Measurements from ENCODE around the gene RUVBL2.

RUVBL2 gene

DNA sequence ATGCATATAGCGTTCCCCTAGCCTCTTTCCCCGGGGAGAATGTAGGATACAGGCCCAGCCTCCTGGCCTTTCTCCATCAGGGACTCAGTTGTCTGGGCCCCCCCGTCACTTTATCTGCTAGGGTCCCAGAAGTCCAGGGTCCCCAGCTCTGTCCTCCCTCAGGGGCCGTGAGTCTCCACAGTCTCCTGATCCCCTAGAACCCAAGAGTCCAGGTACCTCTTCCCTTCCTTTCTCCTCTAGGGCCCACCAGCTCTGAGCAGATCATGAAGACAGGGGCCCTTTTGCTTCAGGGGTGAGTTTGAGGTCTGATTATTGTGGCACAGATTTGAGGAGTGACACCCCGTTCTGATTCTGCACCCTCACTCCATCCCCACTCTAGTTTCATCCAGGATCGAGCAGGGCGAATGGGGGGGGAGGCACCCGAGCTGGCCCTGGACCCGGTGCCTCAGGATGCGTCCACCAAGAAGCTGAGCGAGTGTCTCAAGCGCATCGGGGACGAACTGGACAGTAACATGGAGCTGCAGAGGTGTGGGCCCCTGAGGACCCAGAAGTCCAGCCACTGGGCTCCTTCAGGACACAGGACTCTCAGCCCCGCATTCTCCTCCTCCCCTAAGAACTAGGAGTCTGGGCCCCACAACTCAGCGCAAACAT lies 38.3 kb upstream of the RUVBL2 start:
- Histone ChIP-seq H2BK120ac (ENCODE audit: low read depth, low read length) (no peak overlapping the region), H3K4me1 (ENCODE audit: control insufficient read depth, low read depth, low read length) (peaks cover 2% of the 10 kb centered on the region), H3K23ac (ENCODE audit: low read length) (peak overlapping the region; percentile 94), H3K27me3 (ENCODE audit: insufficient read depth, low read length, poor library complexity) (no peaks in the 10 kb centered on the region), H4K8ac (ENCODE audit: low read depth, low read length) (peak overlapping the region; percentile 2), H3K56ac (ENCODE audit: low read length) (peak overlapping the region; percentile 94), H3K4me3 (ENCODE audit: low read length) (peak overlapping the region; percentile 79), H3K27ac (ENCODE audit: low read depth, low read length) (peak overlapping the region; percentile 95), H3K4me2 (ENCODE audit: low read length) (peak overlapping the region; percentile 76), H4K5ac (ENCODE audit: low read length) (no peak overlapping the region), H2BK5ac (ENCODE audit: low read length) (peak overlapping the region; percentile 47), H2AK5ac (ENCODE audit: low read length) (peak overlapping the region; percentile 65), H2BK15ac (replicated peaks; ENCODE audit: low read depth) (no peak overlapping the region), H3K4ac (ENCODE audit: low read depth, low read length) (peak overlapping the region; percentile 63), H3K79me1 (ENCODE audit: low read length) (peaks cover 14% of the 10 kb centered on the region), H3K9ac (ENCODE audit: low read length) (peak overlapping the region; percentile 97), H3K36me3 (ENCODE audit: control insufficient read depth, insufficient read depth, low read length) (peaks cover 8% of the 10 kb centered on the region), H3K79me2 (ENCODE audit: control insufficient read depth, insufficient read depth, low read length) (peaks cover 10% of the 10 kb centered on the region), H3K18ac (ENCODE audit: low read length) (peak overlapping the region; percentile 88)
- DNase-seq, result no peak
- no CpG with 5 or more reads among the region's 16 CpGs for WGBS (ENCODE audit: extremely low coverage, insufficient coverage, low lambda C conversion rate)

DNA sequence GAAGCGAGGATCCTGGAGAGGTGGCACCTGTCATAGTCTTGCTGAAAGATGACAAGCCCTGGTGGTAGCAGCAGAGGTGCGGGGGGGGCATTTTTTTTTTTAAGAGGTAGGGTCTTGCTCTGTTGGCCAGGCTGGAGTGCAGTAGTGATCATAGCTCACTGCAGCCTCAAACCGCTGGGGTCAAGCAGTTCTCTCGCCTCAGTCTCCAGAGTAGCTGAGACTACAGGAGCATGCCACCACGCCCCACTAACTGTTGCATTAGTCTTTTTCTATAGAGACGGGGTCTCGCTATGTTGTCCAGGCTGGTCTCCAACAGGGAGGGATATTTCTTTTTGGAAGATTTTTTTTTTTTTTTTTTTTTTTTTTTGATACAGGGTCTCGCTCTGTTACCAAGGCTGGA lies 35.7 kb upstream of the RUVBL2 start:
- Histone ChIP-seq H3K27ac (ENCODE audit: low read depth, low read length) (no peak overlapping the region), H3K79me1 (ENCODE audit: low read length) (peaks cover 14% of the 10 kb centered on the region), H3K36me3 (ENCODE audit: control insufficient read depth, insufficient read depth, low read length) (peaks cover 8% of the 10 kb centered on the region), H2BK15ac (replicated peaks; ENCODE audit: low read depth) (no peak overlapping the region), H3K4me1 (ENCODE audit: control insufficient read depth, low read depth, low read length) (peaks cover 5% of the 10 kb centered on the region), H3K27me3 (ENCODE audit: insufficient read depth, low read length, poor library complexity) (no peaks in the 10 kb centered on the region), H3K56ac (ENCODE audit: low read length) (no peak overlapping the region), H3K79me2 (ENCODE audit: control insufficient read depth, insufficient read depth, low read length) (peaks cover 10% of the 10 kb centered on the region), H3K18ac (ENCODE audit: low read length) (no peak overlapping the region), H4K5ac (ENCODE audit: low read length) (no peak overlapping the region), H4K8ac (ENCODE audit: low read depth, low read length) (no peak overlapping the region), H3K9ac (ENCODE audit: low read length) (no peak overlapping the region), H3K4ac (ENCODE audit: low read depth, low read length) (no peak overlapping the region), H3K23ac (ENCODE audit: low read length) (no peak overlapping the region), H3K4me3 (ENCODE audit: low read length) (no peak overlapping the region), H2BK5ac (ENCODE audit: low read length) (no peak overlapping the region), H2BK120ac (ENCODE audit: low read depth, low read length) (no peak overlapping the region), H3K4me2 (ENCODE audit: low read length) (no peak overlapping the region), H2AK5ac (ENCODE audit: low read length) (no peak overlapping the region)
- DNase-seq, result no peak
- WGBS (ENCODE audit: extremely low coverage, insufficient coverage, low lambda C conversion rate), result no CpG with 5 or more reads among the region's 8 CpGs

- H3K23ac ChIP-seq (ENCODE audit: low read length), result no peak overlapping the region
- H3K79me2 ChIP-seq (ENCODE audit: control insufficient read depth, insufficient read depth, low read length), result peaks cover 10% of the 10 kb centered on the region
- no peak overlapping the region for H3K9ac ChIP-seq (ENCODE audit: low read length)
- H4K8ac ChIP-seq (ENCODE audit: low read depth, low read length), result no peak overlapping the region
- H3K4ac ChIP-seq (ENCODE audit: low read depth, low read length), result no peak overlapping the region
- H3K36me3 ChIP-seq (ENCODE audit: control insufficient read depth, insufficient read depth, low read length), result peaks cover 8% of the 10 kb centered on the region
- H2BK5ac ChIP-seq (ENCODE audit: low read length), result no peak overlapping the region
- no peak overlapping the region for H3K4me2 ChIP-seq (ENCODE audit: low read length)
- H3K79me1 ChIP-seq (ENCODE audit: low read length), result peaks cover 14% of the 10 kb centered on the region
- H2BK15ac ChIP-seq (replicated peaks; ENCODE audit: low read depth), result no peak overlapping the region
- no CpG with 5 or more reads among the region's 16 CpGs for WGBS (ENCODE audit: extremely low coverage, insufficient coverage, low lambda C conversion rate)
- no peak overlapping the region for H3K27ac ChIP-seq (ENCODE audit: low read depth, low read length)
- H4K5ac ChIP-seq (ENCODE audit: low read length), result no peak overlapping the region
- no peak overlapping the region for H3K18ac ChIP-seq (ENCODE audit: low read length)
- peaks cover 17% of the 10 kb centered on the region for H3K4me1 ChIP-seq (ENCODE audit: control insufficient read depth, low read depth, low read length)
- no peak overlapping the region for H3K56ac ChIP-seq (ENCODE audit: low read length)
- no peak for DNase-seq
- H3K27me3 ChIP-seq (ENCODE audit: insufficient read depth, low read length, poor library complexity), result no peaks in the 10 kb centered on the region
- H2AK5ac ChIP-seq (ENCODE audit: low read length), result no peak overlapping the region
- no peak overlapping the region for H2BK120ac ChIP-seq (ENCODE audit: low read depth, low read length)
- H3K4me3 ChIP-seq (ENCODE audit: low read length), result no peak overlapping the region
Observed at GRCh38 chr19:48959341-48960239, 34.1 kb upstream of the RUVBL2 start.

DNA sequence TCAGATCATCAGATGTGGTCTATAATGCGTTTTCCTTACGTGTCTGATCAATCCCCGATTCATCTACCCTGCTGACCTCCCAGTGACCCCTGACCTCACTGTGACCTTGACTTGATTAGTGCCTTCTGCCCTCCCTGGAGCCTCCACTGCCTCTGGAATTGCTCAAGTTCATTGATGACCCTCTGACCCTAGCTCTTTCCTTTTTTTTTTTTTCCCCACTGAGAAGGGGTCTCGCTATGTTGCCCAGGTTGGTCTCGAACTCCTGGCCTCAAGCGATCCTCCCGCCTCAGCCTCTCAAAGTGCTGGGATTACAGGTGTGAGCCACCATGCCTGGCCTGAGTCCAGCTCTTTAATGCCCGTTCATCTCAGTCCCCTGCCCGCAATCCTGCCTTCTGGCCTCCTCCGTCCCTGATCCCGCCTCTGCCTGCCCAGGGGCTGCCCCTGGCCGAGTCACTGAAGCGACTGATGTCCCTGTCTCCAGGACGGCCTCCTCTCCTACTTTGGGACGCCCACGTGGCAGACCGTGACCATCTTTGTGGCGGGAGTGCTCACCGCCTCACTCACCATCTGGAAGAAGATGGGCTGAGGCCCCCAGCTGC lies 32.5 kb upstream of the RUVBL2 start:
- H3K27me3 ChIP-seq (ENCODE audit: insufficient read depth, low read length, poor library complexity), result no peaks in the 10 kb centered on the region
- H3K18ac ChIP-seq (ENCODE audit: low read length), result no peak overlapping the region
- no peak overlapping the region for H3K23ac ChIP-seq (ENCODE audit: low read length)
- H3K4me2 ChIP-seq (ENCODE audit: low read length), result no peak overlapping the region
- peaks cover 12% of the 10 kb centered on the region for H3K79me2 ChIP-seq (ENCODE audit: control insufficient read depth, insufficient read depth, low read length)
- H4K8ac ChIP-seq (ENCODE audit: low read depth, low read length), result no peak overlapping the region
- no peak overlapping the region for H2BK120ac ChIP-seq (ENCODE audit: low read depth, low read length)
- no peak overlapping the region for H4K5ac ChIP-seq (ENCODE audit: low read length)
- H3K27ac ChIP-seq (ENCODE audit: low read depth, low read length), result no peak overlapping the region
- WGBS (ENCODE audit: extremely low coverage, insufficient coverage, low lambda C conversion rate), result no CpG with 5 or more reads among the region's 19 CpGs
- no peak overlapping the region for H3K56ac ChIP-seq (ENCODE audit: low read length)
- H2AK5ac ChIP-seq (ENCODE audit: low read length), result no peak overlapping the region
- peaks cover 4% of the 10 kb centered on the region for H3K36me3 ChIP-seq (ENCODE audit: control insufficient read depth, insufficient read depth, low read length)
- H3K4me3 ChIP-seq (ENCODE audit: low read length), result no peak overlapping the region
- no peak overlapping the region for H2BK5ac ChIP-seq (ENCODE audit: low read length)
- H3K79me1 ChIP-seq (ENCODE audit: low read length), result peaks cover 8% of the 10 kb centered on the region
- no peak overlapping the region for H2BK15ac ChIP-seq (replicated peaks; ENCODE audit: low read depth)
- H3K4ac ChIP-seq (ENCODE audit: low read depth, low read length), result no peak overlapping the region
- H3K4me1 ChIP-seq (ENCODE audit: control insufficient read depth, low read depth, low read length), result peaks cover 16% of the 10 kb centered on the region
- no peak for DNase-seq
- H3K9ac ChIP-seq (ENCODE audit: low read length), result no peak overlapping the region

GRCh38 chr19:48961673-48962028 lies 32.0 kb upstream of the RUVBL2 start:
- no peak overlapping the region for H3K56ac ChIP-seq (ENCODE audit: low read length)
- H3K18ac ChIP-seq (ENCODE audit: low read length), result no peak overlapping the region

More at GRCh38 chr19:48961673-48962028, 32.0 kb upstream of the RUVBL2 start:
- Histone ChIP-seq H3K9ac (ENCODE audit: low read length) (peak overlapping the region; percentile 57), H4K5ac (ENCODE audit: low read length) (no peak overlapping the region), H3K4me3 (ENCODE audit: low read length) (no peak overlapping the region), H3K79me1 (ENCODE audit: low read length) (peaks cover 8% of the 10 kb centered on the region), H3K4me1 (ENCODE audit: control insufficient read depth, low read depth, low read length) (peaks cover 16% of the 10 kb centered on the region), H2AK5ac (ENCODE audit: low read length) (peak overlapping the region; percentile 69), H3K27me3 (ENCODE audit: insufficient read depth, low read length, poor library complexity) (no peaks in the 10 kb centered on the region), H3K36me3 (ENCODE audit: control insufficient read depth, insufficient read depth, low read length) (peaks cover 1% of the 10 kb centered on the region), H2BK120ac (ENCODE audit: low read depth, low read length) (no peak overlapping the region), H3K4me2 (ENCODE audit: low read length) (no peak overlapping the region), H2BK5ac (ENCODE audit: low read length) (no peak overlapping the region), H3K23ac (ENCODE audit: low read length) (no peak overlapping the region), H3K27ac (ENCODE audit: low read depth, low read length) (peak overlapping the region; percentile 65), H3K79me2 (ENCODE audit: control insufficient read depth, insufficient read depth, low read length) (peaks cover 13% of the 10 kb centered on the region), H2BK15ac (replicated peaks; ENCODE audit: low read depth) (no peak overlapping the region), H4K8ac (ENCODE audit: low read depth, low read length) (no peak overlapping the region), H3K4ac (ENCODE audit: low read depth, low read length) (no peak overlapping the region)
- WGBS (ENCODE audit: extremely low coverage, insufficient coverage, low lambda C conversion rate), result no CpG with 5 or more reads among the region's 12 CpGs
- no peak for DNase-seq

Measured in mesendoderm (in vitro differentiated cells).